Fibroblast of lung (primary cell): ENCODE data around the gene FBXO38.

Source experiments
- CTCF ChIP-seq, 2 donors: IDR thresholded peaks in 1 of 2; conservative IDR thresholded peaks in 1 of 2; 1 replicate in 1 of 2; 2 replicates in 1 of 2; pipeline ENCODE4 v1.5.1; 2011 to 2012; ENCODE audit warnings: low read length in 2 of 2, control low read depth in 1 of 2, inconsistent platforms in 1 of 2, low read depth in 1 of 2, mild to moderate bottlenecking in 1 of 2
- EZH2 ChIP-seq: IDR thresholded peaks from 2 replicates; pipeline ENCODE4 v1.5.1; 2012; ENCODE audit warnings: low read length, control low read depth, mild to moderate bottlenecking; ENCODE audit errors: missing control alignments

- TF ChIP-seq CTCF (conservative IDR thresholded peaks at IDR 0.05 in 1 of 2, IDR thresholded peaks at IDR 0.05 in 1 of 2; ENCODE audit: low read depth in 1 of 2, low read length in 2 of 2) (no peak), EZH2 (no peak)
Measured at GRCh38 chr5:148343046-148343407, 40.7 kb upstream of the FBXO38 start.
